PC-9 (cell line): ENCODE data around the gene CDK6.

Experiments used
- EZH2 ChIP-seq: fragments of 200-600 bp; sonication (generic); IDR thresholded peaks from 2 replicates; pipeline ENCODE4 v1.8.0; 2017; ENCODE audit warnings: antibody characterized with exemption, low read depth
- TF ChIP-seq, protein P1 (sequence below): fragments of 200-600 bp; sonication (generic); conservative IDR thresholded peaks from 2 replicates; pipeline ENCODE4 v1.6.1; 2017; ENCODE audit warnings: mixed run types, antibody characterized with exemption, mild to moderate bottlenecking, moderate library complexity

DNA sequence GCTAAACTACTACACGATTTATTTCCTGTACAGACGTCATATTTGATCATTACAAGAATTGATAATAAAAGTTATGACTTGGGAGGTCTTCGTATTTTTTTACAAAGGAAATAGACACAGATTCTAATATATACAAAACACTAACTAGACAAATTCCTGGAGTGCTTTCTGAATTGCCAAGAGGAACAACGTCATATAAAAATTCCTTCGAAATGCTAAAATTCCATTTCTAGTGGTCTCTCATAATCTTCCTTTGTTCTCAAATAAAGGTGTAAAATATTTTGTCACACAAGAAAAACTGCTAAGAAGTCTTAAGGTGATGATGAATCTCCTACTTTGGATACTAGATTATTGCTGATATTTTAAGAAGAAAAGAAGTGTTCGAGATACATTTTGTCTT, 85.4 kb downstream of the CDK6 start:
- TF ChIP-seq, protein P1, sequence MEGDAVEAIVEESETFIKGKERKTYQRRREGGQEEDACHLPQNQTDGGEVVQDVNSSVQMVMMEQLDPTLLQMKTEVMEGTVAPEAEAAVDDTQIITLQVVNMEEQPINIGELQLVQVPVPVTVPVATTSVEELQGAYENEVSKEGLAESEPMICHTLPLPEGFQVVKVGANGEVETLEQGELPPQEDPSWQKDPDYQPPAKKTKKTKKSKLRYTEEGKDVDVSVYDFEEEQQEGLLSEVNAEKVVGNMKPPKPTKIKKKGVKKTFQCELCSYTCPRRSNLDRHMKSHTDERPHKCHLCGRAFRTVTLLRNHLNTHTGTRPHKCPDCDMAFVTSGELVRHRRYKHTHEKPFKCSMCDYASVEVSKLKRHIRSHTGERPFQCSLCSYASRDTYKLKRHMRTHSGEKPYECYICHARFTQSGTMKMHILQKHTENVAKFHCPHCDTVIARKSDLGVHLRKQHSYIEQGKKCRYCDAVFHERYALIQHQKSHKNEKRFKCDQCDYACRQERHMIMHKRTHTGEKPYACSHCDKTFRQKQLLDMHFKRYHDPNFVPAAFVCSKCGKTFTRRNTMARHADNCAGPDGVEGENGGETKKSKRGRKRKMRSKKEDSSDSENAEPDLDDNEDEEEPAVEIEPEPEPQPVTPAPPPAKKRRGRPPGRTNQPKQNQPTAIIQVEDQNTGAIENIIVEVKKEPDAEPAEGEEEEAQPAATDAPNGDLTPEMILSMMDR: no peak
- TF ChIP-seq EZH2: no peak
